MCF 10A (cell line): ENCODE measurements around the gene GPR152. TPM values are rescaled to one million over a fixed set of nuclear protein-coding genes. Genes with fewer than 3 reads are reported as not detected.

Source experiments
- BruUV-seq: library from RNA; stranded (reverse); fragments of 400-500 nt; replicated peaks from 2 replicates; lab custom pipeline; 2021; lab: Mats Ljungman, UMichigan
- CTCF ChIA-PET: fragments of 300-600 bp; sonication (Branson Sonifier 250); formaldehyde crosslinking; extraction: SDS; loops from one replicate; lab custom pipeline; 2021; ENCODE audit warnings: antibody characterized with exemption, inconsistent platforms; lab: Yijun Ruan, JAX
- POLR2A ChIA-PET: fragments of 300-600, 350-650 bp; sonication (Branson Sonifier 250); formaldehyde crosslinking; extraction: SDS; loops from one replicate; lab custom pipeline; 2020; ENCODE audit warnings: antibody characterized with exemption, inconsistent platforms; lab: Yijun Ruan, JAX
- DNase-seq: peaks from one replicate; pipeline ENCODE4 v3.0.0-alpha.2; 2018; ENCODE audit not compliant: unreplicated experiment
- H3K27ac Mint-ChIP-seq: one replicate; pipeline ENCODE4 v1.8.0; 2022; ENCODE audit warnings: mild to moderate bottlenecking, low read depth, mixed read lengths; ENCODE audit not compliant: unreplicated experiment
- H3K27me3 Mint-ChIP-seq: one replicate; pipeline ENCODE4 v1.8.0; 2022; ENCODE audit warnings: mixed read lengths; ENCODE audit not compliant: insufficient read depth, unreplicated experiment
- H3K36me3 Mint-ChIP-seq: one replicate; pipeline ENCODE4 v1.8.0; 2022; ENCODE audit warnings: mild to moderate bottlenecking, moderate library complexity, mixed read lengths; ENCODE audit not compliant: insufficient read depth, unreplicated experiment
- H3K4me1 Mint-ChIP-seq: one replicate; pipeline ENCODE4 v1.8.0; 2022; ENCODE audit warnings: mixed read lengths; ENCODE audit not compliant: insufficient read depth, unreplicated experiment
- H3K4me3 Mint-ChIP-seq: one replicate; pipeline ENCODE4 v1.8.0; 2022; ENCODE audit warnings: mild to moderate bottlenecking, moderate library complexity, mixed read lengths; ENCODE audit not compliant: unreplicated experiment
- H3K9me3 Mint-ChIP-seq: one replicate; pipeline ENCODE4 v1.8.0; 2022; ENCODE audit warnings: mixed read lengths; ENCODE audit not compliant: unreplicated experiment
- intact Hi-C: fragments of 100-400 bp; cut with micrococcal nuclease; formaldehyde crosslinking; loops from 2 replicates; pipeline ENCODE4 v1.14.1; 2022
- total RNA-seq: library from RNA; stranded (reverse); gene quantifications from 2 replicates; pipeline ENCODE4 v1.2.3, GENCODE V29; 2022
- TF ChIP-seq, protein P1 (sequence below): fragments of 200-600 bp; IDR thresholded peaks from one replicate; pipeline ENCODE4 v1.8.0; 2022; ENCODE audit warnings: antibody characterized with exemption, mild to moderate bottlenecking; ENCODE audit not compliant: unreplicated experiment

The GPR152 gene
- total RNA-seq, 1 experiment from 2014 or later = not detected

DNA sequence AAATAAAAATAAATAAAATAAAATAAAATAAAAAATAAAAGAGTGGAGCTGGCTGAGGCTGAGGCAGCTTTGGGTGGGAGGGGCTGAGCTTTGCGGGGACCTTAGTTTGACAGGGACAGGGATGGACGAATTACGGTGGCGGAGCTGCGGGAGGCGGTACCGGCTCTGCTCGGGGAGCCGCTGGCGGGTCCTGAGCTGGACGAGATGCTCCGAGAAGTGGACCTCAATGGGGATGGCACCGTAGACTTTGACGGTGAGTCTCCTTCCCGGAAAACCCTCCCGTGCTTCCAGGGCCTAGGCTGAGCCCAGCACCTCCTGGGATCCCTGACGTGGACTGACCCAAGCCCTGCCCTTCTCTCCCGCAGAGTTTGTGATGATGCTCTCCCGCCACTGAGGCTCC is 5.7 kb upstream of the GPR152 start:
- CTCF ChIA-PET = interaction anchor here (0.6 kb wide), 1 partner anchor 87 kb away, joined by 3 read pairs; no protein-coding TSS in a partner anchor

DNA sequence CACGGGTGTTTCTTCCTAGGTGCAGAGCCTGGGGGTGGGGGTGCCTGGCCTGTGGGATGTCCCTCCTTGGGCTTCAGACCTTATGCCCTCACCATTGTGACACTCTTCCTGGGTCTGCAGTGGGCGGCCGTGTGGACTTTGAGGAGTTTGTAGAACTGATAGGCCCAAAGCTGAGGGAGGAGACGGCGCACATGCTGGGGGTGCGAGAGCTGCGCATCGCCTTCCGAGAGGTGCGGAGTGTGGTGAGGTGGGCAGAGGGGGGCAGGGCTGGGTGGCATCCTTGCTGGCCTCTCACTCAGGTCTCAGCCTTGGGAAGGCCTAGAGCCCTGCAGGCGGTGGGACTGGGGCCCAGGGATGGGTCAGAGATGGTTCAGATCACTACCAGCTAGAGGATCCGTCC is 4.9 kb upstream of the GPR152 start:
- intact Hi-C loops = no loop called here
- no TSS peak for BruUV-seq
- ChIA-PET CTCF (no interaction called here), POLR2A (interaction anchor here (0.6 kb wide), 1 partner anchor 8 kb away, joined by 3 read pairs; no protein-coding TSS in a partner anchor)
- no peak for DNase-seq
- H3K36me3 Mint-ChIP-seq = no peaks in the 10 kb centered on the region
- TF ChIP-seq, protein P1, sequence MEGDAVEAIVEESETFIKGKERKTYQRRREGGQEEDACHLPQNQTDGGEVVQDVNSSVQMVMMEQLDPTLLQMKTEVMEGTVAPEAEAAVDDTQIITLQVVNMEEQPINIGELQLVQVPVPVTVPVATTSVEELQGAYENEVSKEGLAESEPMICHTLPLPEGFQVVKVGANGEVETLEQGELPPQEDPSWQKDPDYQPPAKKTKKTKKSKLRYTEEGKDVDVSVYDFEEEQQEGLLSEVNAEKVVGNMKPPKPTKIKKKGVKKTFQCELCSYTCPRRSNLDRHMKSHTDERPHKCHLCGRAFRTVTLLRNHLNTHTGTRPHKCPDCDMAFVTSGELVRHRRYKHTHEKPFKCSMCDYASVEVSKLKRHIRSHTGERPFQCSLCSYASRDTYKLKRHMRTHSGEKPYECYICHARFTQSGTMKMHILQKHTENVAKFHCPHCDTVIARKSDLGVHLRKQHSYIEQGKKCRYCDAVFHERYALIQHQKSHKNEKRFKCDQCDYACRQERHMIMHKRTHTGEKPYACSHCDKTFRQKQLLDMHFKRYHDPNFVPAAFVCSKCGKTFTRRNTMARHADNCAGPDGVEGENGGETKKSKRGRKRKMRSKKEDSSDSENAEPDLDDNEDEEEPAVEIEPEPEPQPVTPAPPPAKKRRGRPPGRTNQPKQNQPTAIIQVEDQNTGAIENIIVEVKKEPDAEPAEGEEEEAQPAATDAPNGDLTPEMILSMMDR = no peak
- H3K27me3 Mint-ChIP-seq = no peaks in the 10 kb centered on the region
- H3K27ac Mint-ChIP-seq = no peak overlapping the region
- no peaks in the 10 kb centered on the region for H3K4me1 Mint-ChIP-seq
- no peaks in the 10 kb centered on the region for H3K9me3 Mint-ChIP-seq
- H3K4me3 Mint-ChIP-seq = no peak overlapping the region

More for the DNA sequence above, 5.7 kb upstream of the GPR152 start:
- POLR2A ChIA-PET = interaction anchor here (0.6 to 1.5 kb wide), 3 partner anchors 9 to 25 kb away, joined by 3 to 5 read pairs (median 3); no protein-coding TSS in a partner anchor
- Mint-ChIP-seq H3K4me1 (no peaks in the 10 kb centered on the region), H3K27me3 (no peaks in the 10 kb centered on the region), H3K9me3 (no peaks in the 10 kb centered on the region), H3K4me3 (no peak overlapping the region), H3K36me3 (no peaks in the 10 kb centered on the region), H3K27ac (no peak overlapping the region)
- BruUV-seq = no TSS peak
- intact Hi-C loops = no loop called here
- TF ChIP-seq, protein P1 = no peak
- DNase-seq = no peak

DNA sequence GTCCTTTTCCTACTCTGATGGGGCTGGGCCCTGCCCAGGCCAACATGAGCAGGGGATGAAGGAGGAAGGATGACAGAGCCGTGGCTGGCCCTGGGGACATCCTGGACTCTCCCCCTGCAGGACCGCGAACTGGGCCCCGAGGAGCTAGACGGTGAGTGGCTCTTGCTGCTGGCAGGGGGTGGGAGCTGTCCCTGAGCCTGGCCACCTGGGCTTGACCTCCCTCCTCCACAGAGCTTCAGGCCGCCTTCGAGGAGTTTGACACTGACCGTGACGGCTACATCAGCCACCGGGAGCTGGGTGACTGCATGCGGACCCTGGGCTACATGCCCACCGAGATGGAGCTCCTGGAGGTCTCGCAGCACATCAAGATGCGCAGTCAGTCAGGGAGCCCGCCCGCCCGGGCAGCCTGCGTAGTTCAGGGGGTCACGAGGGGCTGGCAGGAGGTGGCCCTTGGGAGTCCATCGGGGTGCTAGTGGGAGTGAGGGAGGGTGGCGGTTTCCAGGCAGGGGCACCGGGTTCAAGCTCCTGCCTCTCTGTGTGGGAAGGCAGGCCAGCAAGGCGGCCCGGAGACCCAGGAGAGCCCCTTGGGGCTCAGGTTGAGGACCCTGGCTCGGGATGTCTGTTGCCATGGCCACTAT is 3.7 kb upstream of the GPR152 start:
- TF ChIP-seq, protein P1 = no peak
- H3K9me3 Mint-ChIP-seq = no peaks in the 10 kb centered on the region
- intact Hi-C loops = no loop called here
- no peak overlapping the region for H3K27ac Mint-ChIP-seq
- H3K27me3 Mint-ChIP-seq = no peaks in the 10 kb centered on the region
- CTCF ChIA-PET = no interaction called here
- POLR2A ChIA-PET = no interaction called here
- peaks cover 4% of the 10 kb centered on the region for H3K36me3 Mint-ChIP-seq
- no peak overlapping the region for H3K4me3 Mint-ChIP-seq
- no TSS peak for BruUV-seq
- no peak for DNase-seq
- H3K4me1 Mint-ChIP-seq = no peaks in the 10 kb centered on the region

DNA sequence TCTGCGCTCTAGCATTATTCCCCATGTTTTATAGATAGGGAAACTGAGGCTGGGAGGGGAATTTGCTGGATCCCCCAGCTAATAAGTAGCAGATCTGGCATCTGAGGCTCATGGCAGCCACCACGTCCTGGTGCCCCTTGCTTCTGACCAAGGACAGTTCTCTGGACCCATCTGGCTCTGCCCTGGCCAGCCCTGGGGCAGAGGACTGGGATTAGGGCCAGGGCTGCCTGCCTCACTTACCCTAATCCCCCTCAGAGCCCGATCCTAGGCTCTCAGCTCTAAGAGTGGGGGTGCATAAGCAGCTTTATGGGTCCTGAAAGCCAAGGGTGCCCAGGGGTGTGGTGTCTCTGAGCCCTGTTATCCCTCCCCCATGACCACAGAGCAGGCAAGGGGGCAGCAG is 2.5 kb upstream of the GPR152 start, which contains the start of gene CABP4:
CABP4 (plus strand) TSS at position 301 of the 400 bp plus-strand sequence; CDS start at position 371, 70 bp downstream.
- peaks cover 4% of the 10 kb centered on the region for H3K36me3 Mint-ChIP-seq
- no peak within 1 kb of the TSS for H3K27ac Mint-ChIP-seq
- H3K4me1 Mint-ChIP-seq = no peaks in the 10 kb centered on the region
- TF ChIP-seq, protein P1 = no peak
- BruUV-seq = no TSS peak
- ChIA-PET POLR2A (interaction anchor here (0.7 kb wide), 1 partner anchor 19 kb away, joined by 3 read pairs; no protein-coding TSS in a partner anchor), CTCF (interaction anchor here (0.5 to 0.6 kb wide), 2 partner anchors 102 to 139 kb away, joined by 3 to 5 read pairs; partner anchors contain the start of gene POLD4)
- H3K27me3 Mint-ChIP-seq = no peaks in the 10 kb centered on the region
- intact Hi-C loops = no loop called here
- DNase-seq = no peak
- no peaks in the 10 kb centered on the region for H3K9me3 Mint-ChIP-seq
- no peak within 1 kb of the TSS for H3K4me3 Mint-ChIP-seq
